GM12872 (cell line): Measurements from ENCODE around the gene OVOL2.

Experiments
- CTCF ChIP-seq: IDR thresholded peaks from 3 replicates; pipeline ENCODE4 v1.5.1; 2011; ENCODE audit warnings: low read depth, mild to moderate bottlenecking, low read length, moderate library complexity; ENCODE audit not compliant: insufficient read depth

The OVOL2 gene

GRCh38 chr20:18050628-18051027 lies 7.1 kb downstream of the OVOL2 start:
- no peak for TF ChIP-seq CTCF

DNA sequence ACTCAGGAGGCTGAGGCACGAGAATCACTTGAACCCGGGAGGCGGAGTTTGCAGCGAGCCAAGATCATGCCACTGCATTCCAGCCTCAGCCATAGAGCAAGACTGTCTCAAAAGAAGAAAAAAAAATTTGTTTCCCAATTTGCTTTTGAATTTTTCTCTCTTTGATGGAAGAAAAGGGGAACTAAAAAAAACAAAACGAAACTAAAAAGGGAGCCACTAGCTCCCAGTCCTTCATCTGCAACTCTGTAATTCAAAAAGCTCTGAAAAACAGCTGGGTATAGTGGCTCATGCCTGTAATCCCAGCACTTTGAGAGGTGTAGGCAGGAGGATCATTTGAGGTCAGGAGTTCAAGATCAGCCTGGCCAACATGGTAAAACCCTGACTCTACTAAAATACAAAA lies 9.5 kb downstream of the OVOL2 start:
- TF ChIP-seq CTCF, result no peak

- TF ChIP-seq CTCF, result no peak
Measured at GRCh38 chr20:18046535-18046934, 11.2 kb downstream of the OVOL2 start.

- no peak for TF ChIP-seq CTCF
Measured at GRCh38 chr20:18042229-18042628, 15.5 kb downstream of the OVOL2 start.

DNA sequence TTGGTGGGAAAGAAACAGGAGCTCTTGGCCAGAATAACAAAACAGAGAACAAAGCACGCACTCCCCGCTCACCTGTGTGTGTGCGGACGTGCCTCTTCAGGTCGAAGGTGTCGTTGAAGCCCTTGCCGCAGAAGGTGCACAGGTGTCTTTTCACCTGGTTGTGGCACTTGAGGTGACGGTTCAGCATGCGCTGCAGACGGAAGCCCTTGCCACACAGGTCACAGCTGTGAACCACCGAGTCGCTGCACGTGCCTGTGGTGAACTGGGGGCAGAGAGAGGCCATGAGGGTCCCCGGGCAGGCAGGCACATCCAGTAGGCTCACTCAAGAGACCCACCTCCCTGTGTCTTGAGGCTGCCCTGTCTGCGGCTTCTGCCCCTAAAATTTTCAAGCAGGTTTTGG lies 16.3 kb downstream of the OVOL2 start:
- TF ChIP-seq CTCF, result no peak

DNA sequence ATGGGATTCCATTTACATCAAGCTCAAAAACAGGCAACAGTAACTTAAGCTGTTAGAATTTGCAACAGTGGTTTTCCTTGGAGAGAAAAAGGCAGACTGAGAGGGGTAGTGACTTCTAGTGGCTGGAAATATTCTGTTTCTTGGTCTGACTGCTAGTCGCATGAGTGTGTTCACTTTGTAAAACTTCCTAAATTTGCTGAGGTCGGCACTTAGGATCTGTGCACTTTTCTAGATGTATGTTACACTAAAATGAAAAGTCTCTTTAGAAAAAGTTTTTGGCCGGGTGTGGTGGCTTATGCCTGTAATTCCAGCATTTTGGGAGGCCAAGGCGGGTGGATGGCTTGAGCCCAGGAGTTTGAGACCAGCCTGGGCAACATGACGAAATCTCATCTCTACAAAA lies 18.7 kb downstream of the OVOL2 start:
- no peak for TF ChIP-seq CTCF

GRCh38 chr20:18034039-18034438 lies 23.7 kb downstream of the OVOL2 start:
- TF ChIP-seq CTCF, result no peak
